Occipital lobe (tissue), 2 donors: ENCODE data around the gene TYR. TPM values are rescaled to one million over a fixed set of nuclear protein-coding genes. Genes with fewer than 3 reads are reported as not detected.
"Not testable (repeated sequence)": the region's sequence is repeated elsewhere in the genome, so short reads cannot be mapped to it uniquely, and the experiment has no call there.

ENCODE experiments used
- DNase-seq: peaks from one replicate; lab custom pipeline; 2025; lab: John Stamatoyannopoulos, UW
- total RNA-seq: library from RNA; depleted of rRNA; stranded (reverse); fragments of >200 nt; gene quantifications from one replicate; pipeline ENCODE4 v1.2.3, GENCODE V29; 2014

Gene TYR
- total RNA-seq, 1 donor from 2014 or later, result not detected

DNA sequence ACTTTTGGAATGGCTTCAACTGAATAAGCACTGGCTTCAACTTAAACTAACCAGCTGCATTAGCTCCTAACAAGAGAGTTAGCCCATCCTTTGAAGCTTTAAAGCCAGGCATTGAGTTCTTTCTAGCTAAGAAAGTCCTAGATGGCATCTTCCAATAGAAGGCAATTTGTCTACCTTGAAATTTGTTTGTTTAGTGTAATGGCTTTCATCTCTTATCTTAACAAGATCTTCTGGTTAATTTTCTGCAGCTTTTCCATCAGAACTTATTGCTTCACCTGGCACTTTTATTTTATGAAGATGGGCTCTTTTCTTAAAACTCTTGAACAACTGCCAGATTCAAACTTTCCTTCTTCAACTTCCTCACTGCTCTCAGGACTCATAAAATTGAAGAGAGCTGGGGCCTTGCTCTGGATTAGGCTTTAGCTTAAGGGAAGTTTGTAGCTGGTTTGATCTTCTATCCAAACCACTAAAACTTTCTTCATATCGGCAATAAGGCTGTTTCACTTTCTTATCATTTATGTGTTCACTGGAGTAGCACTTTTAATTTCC is 94.9 kb downstream of the TYR start:
- DNase-seq, result not testable (repeated sequence)

DNA sequence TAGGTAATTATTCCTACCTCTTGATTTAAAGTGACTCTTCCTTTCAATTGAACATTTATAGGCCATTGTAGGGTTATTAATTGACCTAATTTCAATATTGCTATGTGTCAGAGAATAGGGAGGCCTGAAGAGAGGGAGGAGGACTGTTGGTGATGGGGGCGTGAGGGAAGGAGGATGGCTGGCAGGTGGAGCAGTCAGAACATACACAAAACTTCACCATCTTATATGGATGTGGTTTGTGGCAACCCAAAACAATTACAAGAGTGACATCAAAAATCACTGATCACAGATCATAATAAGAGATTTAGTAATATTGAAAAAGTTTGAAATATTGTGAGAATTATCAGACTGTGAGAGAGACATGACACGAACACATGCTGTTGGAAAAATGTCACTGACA is 95.5 kb downstream of the TYR start:
- not testable (repeated sequence) for DNase-seq

GRCh38 chr11:89275966-89276365 is 98.3 kb downstream of the TYR start:
- no peak for DNase-seq

DNA sequence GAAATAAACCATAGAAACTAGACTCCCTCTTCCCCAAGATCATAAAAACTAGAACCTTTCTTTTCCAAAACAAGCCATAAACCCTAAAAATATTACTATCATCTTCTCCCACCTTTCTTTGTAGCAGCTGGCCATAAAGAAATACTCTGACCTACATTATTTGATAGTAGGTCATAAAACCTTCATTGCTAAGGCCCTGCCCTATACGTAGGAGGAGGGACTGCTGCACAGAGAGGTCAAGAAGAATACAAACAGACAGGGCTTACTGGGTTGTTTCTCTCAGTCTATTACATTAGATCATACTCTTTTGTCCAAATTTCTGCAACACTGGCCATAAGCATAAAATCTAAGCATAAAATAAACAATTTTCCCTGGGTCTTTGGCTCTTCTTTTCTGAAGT is 101.5 kb downstream of the TYR start:
- DNase-seq, result no peak

GRCh38 chr11:89281032-89281677 is 103.5 kb downstream of the TYR start:
- DNase-seq, result not testable (repeated sequence)

DNA sequence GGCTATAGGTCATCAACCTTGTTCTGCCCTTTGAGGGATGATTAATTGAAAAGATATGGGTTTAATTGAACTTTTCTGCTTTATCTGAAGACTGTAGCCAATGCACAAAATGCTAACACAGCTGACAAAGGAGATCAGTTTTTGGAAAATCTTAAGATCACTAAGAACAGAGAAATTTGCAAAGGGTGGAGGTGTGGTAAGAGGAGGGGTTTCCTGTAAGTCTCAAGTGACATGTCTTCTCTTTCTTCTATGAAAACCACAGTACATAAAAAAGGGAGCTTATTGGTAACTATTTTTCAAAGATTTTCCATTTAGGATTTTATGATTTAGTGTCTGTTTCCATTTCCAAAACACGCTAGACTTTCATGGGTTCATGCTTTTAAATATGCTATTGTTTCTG is 108.9 kb downstream of the TYR start:
- not testable (repeated sequence) for DNase-seq

DNA sequence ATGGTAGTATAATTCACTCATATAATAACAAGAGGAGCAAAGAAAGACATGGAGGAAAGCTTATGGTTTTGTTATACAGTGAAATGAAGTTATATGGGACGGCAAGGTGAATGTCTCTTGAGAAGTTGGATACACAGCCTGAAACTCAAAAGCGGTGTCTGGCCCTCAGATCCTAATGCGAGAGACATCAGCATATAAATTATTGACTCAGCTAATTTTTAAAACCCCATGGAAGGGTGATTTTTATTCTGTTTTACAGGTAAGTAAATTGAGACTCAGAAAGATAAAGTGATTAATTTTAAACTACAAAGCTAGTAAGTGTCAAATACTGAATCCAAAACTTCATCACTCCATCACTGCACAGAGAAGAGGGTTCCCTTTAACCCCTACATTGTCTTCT is 110.3 kb downstream of the TYR start:
- DNase-seq, result not testable (repeated sequence)

DNA sequence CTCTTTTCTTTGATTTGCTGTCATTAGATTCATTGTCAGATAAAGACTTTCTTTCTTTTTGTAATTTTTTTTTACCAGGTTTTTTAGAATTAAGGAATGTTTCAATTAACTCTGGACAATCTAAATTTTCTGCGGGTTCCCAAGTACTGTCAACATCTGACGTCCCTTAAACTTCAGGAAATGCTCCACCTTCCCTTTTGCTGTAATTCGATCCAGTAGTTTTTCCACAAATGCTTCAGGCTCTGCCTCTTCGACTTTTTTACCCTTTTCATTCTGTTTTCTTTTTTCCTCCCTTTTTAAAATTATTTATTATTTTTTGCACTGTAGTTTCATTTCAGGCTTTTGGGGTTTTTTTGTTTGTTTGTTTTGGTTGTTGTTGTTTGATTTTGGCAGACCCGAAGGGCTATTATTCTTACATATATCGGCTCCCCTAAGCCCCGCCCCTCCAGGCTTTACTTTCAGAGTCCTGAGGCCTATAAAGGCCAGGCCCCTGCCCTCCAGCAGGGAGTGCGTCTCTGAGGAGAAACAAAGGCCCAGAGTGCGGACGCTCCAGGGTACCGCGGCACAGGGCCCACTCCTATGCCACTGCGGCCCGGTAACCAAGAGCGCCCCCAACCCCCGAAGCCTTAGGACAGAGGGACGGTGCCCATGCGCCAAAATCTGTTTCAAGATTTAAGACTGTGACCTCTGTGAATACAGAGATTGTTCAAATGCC is 116.4 kb downstream of the TYR start:
- DNase-seq, result no peak

- DNase-seq, result not testable (repeated sequence)
Observed at GRCh38 chr11:89295023-89295422, 117.3 kb downstream of the TYR start.

- not testable (repeated sequence) for DNase-seq
Observed at GRCh38 chr11:89303029-89303428, 125.4 kb downstream of the TYR start.

GRCh38 chr11:89308272-89308671 is 130.6 kb downstream of the TYR start:
- not testable (repeated sequence) for DNase-seq

DNA sequence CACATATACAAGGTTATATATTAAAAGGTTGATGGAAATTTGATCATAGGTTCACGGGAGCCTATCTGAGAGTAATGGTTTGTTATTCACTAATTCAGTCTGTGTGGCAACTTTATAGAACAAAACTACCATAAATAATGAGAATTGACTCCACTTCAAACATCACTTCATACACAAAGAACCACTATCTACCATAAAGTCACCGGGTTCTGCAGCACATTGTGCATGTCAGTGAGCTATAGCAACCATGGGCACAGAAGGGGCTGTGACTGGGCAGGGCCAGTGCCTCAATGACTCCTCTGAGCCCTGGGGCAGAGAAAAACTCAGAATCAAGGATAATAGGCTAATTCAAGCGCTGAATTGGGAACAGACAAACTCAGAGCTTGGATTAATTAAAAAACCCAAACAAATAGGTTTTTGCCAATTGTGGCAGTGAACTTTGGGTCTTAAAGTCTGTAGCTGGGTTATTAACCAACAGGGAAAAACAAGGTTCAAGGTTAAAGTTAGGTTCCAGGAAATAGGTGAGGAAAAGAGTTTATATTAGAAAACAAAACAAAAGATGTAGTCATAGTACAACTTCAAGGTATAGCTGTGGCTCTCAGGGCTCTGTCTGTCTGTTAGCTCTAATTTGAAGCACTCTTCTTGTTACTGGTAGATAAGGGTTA is 131.8 kb downstream of the TYR start:
- DNase-seq, result not testable (repeated sequence)

GRCh38 chr11:89310607-89311006 is 132.9 kb downstream of the TYR start:
- not testable (repeated sequence) for DNase-seq

DNA sequence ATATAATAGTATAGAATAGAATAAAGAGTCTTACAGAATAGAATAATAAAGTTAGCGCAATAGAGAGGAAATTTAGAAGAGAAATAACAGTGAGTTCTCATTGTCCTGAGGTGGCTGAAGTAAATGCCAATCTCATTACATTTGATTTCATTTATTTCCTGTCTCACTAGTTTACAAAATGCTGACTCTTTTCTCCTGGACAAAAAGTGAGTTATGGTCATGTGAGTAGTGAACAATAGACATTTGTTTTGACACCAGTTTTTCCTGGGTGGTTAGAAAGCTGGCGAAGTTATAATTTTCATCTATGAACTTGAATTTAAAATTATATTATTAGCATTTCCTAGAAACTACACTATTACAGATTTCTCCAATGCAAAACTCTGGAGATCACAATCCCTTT is 143.7 kb downstream of the TYR start:
- no peak for DNase-seq

DNA sequence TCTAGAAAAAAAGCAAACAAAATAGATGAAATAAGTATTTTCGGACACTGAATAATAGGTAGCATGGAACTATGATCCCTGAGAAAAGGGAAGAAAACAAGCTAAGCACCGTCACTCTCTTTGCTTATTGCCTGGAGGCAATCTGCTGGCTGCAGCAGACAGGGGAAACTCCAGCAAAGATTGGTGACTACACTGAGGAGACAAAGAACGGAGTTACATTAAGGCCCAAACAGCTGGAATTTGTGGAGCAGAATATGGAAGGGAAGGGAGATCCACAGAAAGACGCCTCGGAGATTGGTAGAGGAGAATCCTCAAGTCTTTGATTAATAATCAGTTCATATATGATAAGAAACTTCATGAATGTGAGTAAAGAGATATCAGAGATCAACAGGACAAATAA is 150.2 kb downstream of the TYR start:
- no peak for DNase-seq

DNA sequence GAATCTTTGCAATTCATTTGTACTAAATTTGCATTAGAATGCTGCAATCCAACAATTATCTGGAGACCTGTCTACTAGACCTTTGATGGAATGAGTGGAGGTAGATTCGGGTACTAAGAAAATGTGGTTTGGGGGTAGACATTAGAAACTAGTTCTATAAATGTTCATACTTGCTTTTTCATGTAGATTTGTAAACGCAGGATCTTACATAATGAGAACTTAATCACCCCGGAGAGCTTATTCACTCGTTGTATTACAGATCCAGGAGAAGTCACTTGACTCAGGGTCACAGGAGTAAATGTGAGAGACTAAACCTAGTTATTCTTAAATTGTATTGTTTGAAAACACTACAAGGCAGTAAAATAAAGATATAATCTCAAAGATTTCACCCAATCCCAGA is 154.3 kb downstream of the TYR start:
- not testable (repeated sequence) for DNase-seq

- not testable (repeated sequence) for DNase-seq
Observed at GRCh38 chr11:89333704-89334103, 156.0 kb downstream of the TYR start.

DNA sequence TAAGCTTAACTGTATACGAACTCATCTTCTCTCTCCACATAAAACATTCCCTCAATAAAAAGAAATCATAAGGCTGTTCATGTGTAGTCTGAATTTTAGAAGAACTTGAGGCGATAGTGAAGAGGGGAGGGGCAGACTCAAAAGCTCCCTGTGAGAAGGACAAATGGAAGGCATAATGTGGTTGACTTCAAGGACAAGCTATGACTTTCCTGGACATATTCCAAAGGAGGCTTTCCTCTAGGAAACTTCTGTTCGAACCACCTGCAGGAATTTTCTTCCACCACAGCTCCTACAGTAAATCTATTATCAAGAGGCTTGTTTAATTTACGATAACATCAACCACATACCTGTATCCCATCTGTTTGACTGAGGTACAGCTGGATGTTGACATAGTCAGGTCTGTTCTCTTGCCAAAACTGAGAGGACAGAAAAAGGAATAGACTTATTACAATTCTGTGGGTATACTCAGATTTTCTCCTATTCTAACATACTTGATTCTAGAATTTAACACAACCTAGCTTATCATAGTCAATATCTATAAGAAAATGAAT is 159.5 kb downstream of the TYR start:
- DNase-seq, result not testable (repeated sequence)

DNA sequence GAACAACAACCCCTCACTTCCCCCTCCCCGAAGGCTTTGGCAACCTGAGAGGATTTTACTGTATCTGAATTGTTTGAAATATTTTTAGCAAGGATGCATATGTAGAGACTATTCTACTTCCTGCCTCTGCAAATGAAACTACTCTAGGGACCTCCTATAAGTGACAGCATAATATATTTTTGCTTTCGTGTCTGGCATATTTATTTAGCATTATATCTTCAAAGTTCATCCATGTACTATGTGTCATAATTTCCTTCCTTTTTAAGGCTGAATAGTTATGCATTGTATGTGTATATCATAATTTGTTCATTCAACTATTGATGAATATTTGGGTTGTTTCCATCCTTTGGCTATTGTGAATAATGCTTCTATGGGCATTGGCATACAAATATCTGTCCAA is 160.4 kb downstream of the TYR start:
- DNase-seq, result not testable (repeated sequence)

GRCh38 chr11:89340450-89340849 is 162.8 kb downstream of the TYR start:
- not testable (repeated sequence) for DNase-seq

DNA sequence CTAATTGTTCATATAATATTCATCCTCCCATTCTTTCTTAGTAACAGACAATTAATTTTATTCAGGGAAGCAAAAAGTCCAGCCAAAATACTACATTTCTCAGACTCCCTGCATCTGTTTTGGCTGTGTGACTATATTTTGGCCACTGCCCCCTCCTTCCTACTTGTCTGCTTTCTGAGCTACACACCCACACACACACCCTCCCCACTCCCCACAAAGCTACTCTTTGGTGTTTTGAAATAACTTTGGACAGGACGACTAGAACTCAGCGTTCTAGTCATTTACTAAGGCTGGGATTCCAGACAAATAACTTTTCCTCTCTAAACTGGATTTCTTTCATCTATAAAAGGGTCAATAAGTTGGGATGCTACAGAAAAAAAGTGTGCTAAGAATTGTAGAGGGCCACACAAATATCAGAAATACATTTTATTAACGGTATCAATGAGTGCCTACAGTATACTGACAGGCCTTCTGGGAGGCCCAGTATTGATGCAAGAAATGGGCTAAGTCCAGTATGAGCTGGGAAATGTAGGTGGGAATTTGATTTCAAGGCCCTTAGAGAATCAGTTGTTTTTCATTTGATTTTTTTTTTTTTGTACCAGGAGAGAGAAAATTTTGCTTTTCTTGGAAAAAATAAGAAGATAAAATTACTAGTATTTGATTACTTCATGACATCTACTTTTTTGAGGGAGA is 165.4 kb downstream of the TYR start:
- DNase-seq, result not testable (repeated sequence)
